Measurements from ENCODE around the gene PSMA3.

PSMA3 gene

GRCh38 chr14:58283730-58284129 is 39.1 kb downstream of the PSMA3 start:
- Histone ChIP-seq H3K9ac (ENCODE audit: low read length) (no peak overlapping the region), H2AK5ac (ENCODE audit: low read length, severe bottlenecking) (no peak overlapping the region), H2BK120ac (ENCODE audit: low read depth, low read length) (no peak overlapping the region), H3K27me3 (ENCODE audit: control insufficient read depth in 1 of 2, insufficient read depth in 1 of 2, low read length in 2 of 2) (no peaks in the 10 kb centered on the region), H2AFZ (ENCODE audit: low read depth, low read length) (no peak overlapping the region), H2BK12ac (ENCODE audit: low read length in 2 of 2) (no peak overlapping the region), H3K4me1 (ENCODE audit: control insufficient read depth, insufficient read depth, low read depth, low read length) (peaks cover 5% of the 10 kb centered on the region), H3K36me3 (ENCODE audit: control insufficient read depth in 1 of 2, insufficient read depth in 2 of 2, low read depth in 1 of 2, low read length in 2 of 2) (peaks cover 10 to 75% of the 10 kb centered on the region in 2 experiments), H3K4ac (ENCODE audit: low read depth in 1 of 2, low read length in 2 of 2) (no peak overlapping the region), H2BK5ac (ENCODE audit: low read depth, low read length, poor library complexity, severe bottlenecking) (no peak overlapping the region), H3K4me2 (ENCODE audit: low read length, poor library complexity, severe bottlenecking) (no peak overlapping the region), H3K18ac (ENCODE audit: low read depth in 1 of 2, low read length in 2 of 2) (no peak overlapping the region), H3K4me3 (ENCODE audit: insufficient read depth in 1 of 2, low read depth in 1 of 2, low read length in 2 of 2) (no peak overlapping the region), H3K79me1 (replicated peaks; ENCODE audit: low read length, poor library complexity, severe bottlenecking) (peaks cover 5% of the 10 kb centered on the region), H3K9me3 (ENCODE audit: control insufficient read depth, low read length) (no peaks in the 10 kb centered on the region), H4K91ac (ENCODE audit: low read length) (no peak overlapping the region), H2BK15ac (ENCODE audit: low read depth, poor library complexity, severe bottlenecking) (no peak overlapping the region), H3K27ac (ENCODE audit: low read length, poor library complexity, severe bottlenecking) (no peak overlapping the region), H3K23ac (ENCODE audit: low read length in 2 of 2) (no peak overlapping the region), H4K8ac (ENCODE audit: low read length) (no peak overlapping the region), H3K14ac (ENCODE audit: low read length in 2 of 2) (no peak overlapping the region)
- no peak for DNase-seq

GRCh38 chr14:58285132-58285531 is 40.5 kb downstream of the PSMA3 start:
- H2AK5ac ChIP-seq (ENCODE audit: low read length, severe bottlenecking), result no peak overlapping the region
- no peak overlapping the region for H2BK12ac ChIP-seq (ENCODE audit: low read length in 2 of 2)
- H3K4me2 ChIP-seq (ENCODE audit: low read length, poor library complexity, severe bottlenecking), result no peak overlapping the region
- no peak overlapping the region for H3K18ac ChIP-seq (ENCODE audit: low read depth in 1 of 2, low read length in 2 of 2)
- no peak overlapping the region for H4K91ac ChIP-seq (ENCODE audit: low read length)
- no peak overlapping the region for H4K8ac ChIP-seq (ENCODE audit: low read length)
- no peak overlapping the region for H3K23ac ChIP-seq (ENCODE audit: low read length in 2 of 2)
- no peak overlapping the region for H3K9ac ChIP-seq (ENCODE audit: low read length)
- no peaks in the 10 kb centered on the region for H3K9me3 ChIP-seq (ENCODE audit: control insufficient read depth, low read length)
- H3K27me3 ChIP-seq (ENCODE audit: control insufficient read depth in 1 of 2, insufficient read depth in 1 of 2, low read length in 2 of 2), result no peaks in the 10 kb centered on the region
- peaks cover 3% of the 10 kb centered on the region for H3K4me1 ChIP-seq (ENCODE audit: control insufficient read depth, insufficient read depth, low read depth, low read length)
- DNase-seq, result no peak
- WGBS, result 98% methylated on average over 3 of the region's 4 CpGs
- no peak overlapping the region for H3K4me3 ChIP-seq (ENCODE audit: insufficient read depth in 1 of 2, low read depth in 1 of 2, low read length in 2 of 2)
- H2BK15ac ChIP-seq (ENCODE audit: low read depth, poor library complexity, severe bottlenecking), result no peak overlapping the region
- no peak overlapping the region for H3K27ac ChIP-seq (ENCODE audit: low read length, poor library complexity, severe bottlenecking)
- H3K36me3 ChIP-seq (ENCODE audit: control insufficient read depth in 1 of 2, insufficient read depth in 2 of 2, low read depth in 1 of 2, low read length in 2 of 2), result peaks cover 11 to 77% of the 10 kb centered on the region in 2 experiments
- peaks cover 7% of the 10 kb centered on the region for H3K79me1 ChIP-seq (replicated peaks; ENCODE audit: low read length, poor library complexity, severe bottlenecking)
- H2AFZ ChIP-seq (ENCODE audit: low read depth, low read length), result no peak overlapping the region
- H3K4ac ChIP-seq (ENCODE audit: low read depth in 1 of 2, low read length in 2 of 2), result no peak overlapping the region
- no peak overlapping the region for H2BK120ac ChIP-seq (ENCODE audit: low read depth, low read length)
- no peak overlapping the region for H2BK5ac ChIP-seq (ENCODE audit: low read depth, low read length, poor library complexity, severe bottlenecking)
- no peak overlapping the region for H3K14ac ChIP-seq (ENCODE audit: low read length in 2 of 2)

- 91% methylated on average over 3 of the region's 3 CpGs for WGBS
- no peak overlapping the region for H3K27ac ChIP-seq (ENCODE audit: low read length, poor library complexity, severe bottlenecking)
- peaks cover 15 to 97% of the 10 kb centered on the region in 2 experiments for H3K36me3 ChIP-seq (ENCODE audit: control insufficient read depth in 1 of 2, insufficient read depth in 2 of 2, low read depth in 1 of 2, low read length in 2 of 2)
- no peak overlapping the region for H4K8ac ChIP-seq (ENCODE audit: low read length)
- no peak overlapping the region for H2BK12ac ChIP-seq (ENCODE audit: low read length in 2 of 2)
- H3K4ac ChIP-seq (ENCODE audit: low read depth in 1 of 2, low read length in 2 of 2), result no peak overlapping the region
- H3K4me2 ChIP-seq (ENCODE audit: low read length, poor library complexity, severe bottlenecking), result no peak overlapping the region
- H3K4me1 ChIP-seq (ENCODE audit: control insufficient read depth, insufficient read depth, low read depth, low read length), result no peaks in the 10 kb centered on the region
- DNase-seq, result no peak
- H3K27me3 ChIP-seq (ENCODE audit: control insufficient read depth in 1 of 2, insufficient read depth in 1 of 2, low read length in 2 of 2), result no peaks in the 10 kb centered on the region
- H3K18ac ChIP-seq (ENCODE audit: low read depth in 1 of 2, low read length in 2 of 2), result no peak overlapping the region
- H3K9ac ChIP-seq (ENCODE audit: low read length), result no peak overlapping the region
- no peaks in the 10 kb centered on the region for H3K9me3 ChIP-seq (ENCODE audit: control insufficient read depth, low read length)
- H2AFZ ChIP-seq (ENCODE audit: low read depth, low read length), result no peak overlapping the region
- H4K91ac ChIP-seq (ENCODE audit: low read length), result no peak overlapping the region
- peaks cover 7% of the 10 kb centered on the region for H3K79me1 ChIP-seq (replicated peaks; ENCODE audit: low read length, poor library complexity, severe bottlenecking)
- no peak overlapping the region for H2BK15ac ChIP-seq (ENCODE audit: low read depth, poor library complexity, severe bottlenecking)
- H2BK120ac ChIP-seq (ENCODE audit: low read depth, low read length), result no peak overlapping the region
- H3K14ac ChIP-seq (ENCODE audit: low read length in 2 of 2), result no peak overlapping the region
- no peak overlapping the region for H2AK5ac ChIP-seq (ENCODE audit: low read length, severe bottlenecking)
- H2BK5ac ChIP-seq (ENCODE audit: low read depth, low read length, poor library complexity, severe bottlenecking), result no peak overlapping the region
- no peak overlapping the region for H3K23ac ChIP-seq (ENCODE audit: low read length in 2 of 2)
- no peak overlapping the region for H3K4me3 ChIP-seq (ENCODE audit: insufficient read depth in 1 of 2, low read depth in 1 of 2, low read length in 2 of 2)
Measured at GRCh38 chr14:58287607-58288042, 43.0 kb downstream of the PSMA3 start.

GRCh38 chr14:58288106-58288792 is 43.6 kb downstream of the PSMA3 start:
- no peaks in the 10 kb centered on the region for H3K9me3 ChIP-seq (ENCODE audit: control insufficient read depth, low read length)
- no peaks in the 10 kb centered on the region for H3K4me1 ChIP-seq (ENCODE audit: control insufficient read depth, insufficient read depth, low read depth, low read length)
- no peak overlapping the region for H3K4ac ChIP-seq (ENCODE audit: low read depth in 1 of 2, low read length in 2 of 2)
- no peak for DNase-seq
- no peak overlapping the region for H2BK120ac ChIP-seq (ENCODE audit: low read depth, low read length)
- H3K27ac ChIP-seq (ENCODE audit: low read length, poor library complexity, severe bottlenecking), result no peak overlapping the region
- no peak overlapping the region for H3K14ac ChIP-seq (ENCODE audit: low read length in 2 of 2)
- peaks cover 15 to 97% of the 10 kb centered on the region in 2 experiments for H3K36me3 ChIP-seq (ENCODE audit: control insufficient read depth in 1 of 2, insufficient read depth in 2 of 2, low read depth in 1 of 2, low read length in 2 of 2)
- H4K91ac ChIP-seq (ENCODE audit: low read length), result no peak overlapping the region
- no peak overlapping the region for H3K23ac ChIP-seq (ENCODE audit: low read length in 2 of 2)
- 67% methylated on average over 3 of the region's 3 CpGs for WGBS
- no peak overlapping the region for H2BK12ac ChIP-seq (ENCODE audit: low read length in 2 of 2)
- no peak overlapping the region for H2AK5ac ChIP-seq (ENCODE audit: low read length, severe bottlenecking)
- H3K18ac ChIP-seq (ENCODE audit: low read depth in 1 of 2, low read length in 2 of 2), result no peak overlapping the region
- H4K8ac ChIP-seq (ENCODE audit: low read length), result no peak overlapping the region
- H2AFZ ChIP-seq (ENCODE audit: low read depth, low read length), result no peak overlapping the region
- H3K4me3 ChIP-seq (ENCODE audit: insufficient read depth in 1 of 2, low read depth in 1 of 2, low read length in 2 of 2), result no peak overlapping the region
- H2BK5ac ChIP-seq (ENCODE audit: low read depth, low read length, poor library complexity, severe bottlenecking), result no peak overlapping the region
- no peak overlapping the region for H3K4me2 ChIP-seq (ENCODE audit: low read length, poor library complexity, severe bottlenecking)
- no peak overlapping the region for H3K9ac ChIP-seq (ENCODE audit: low read length)
- no peaks in the 10 kb centered on the region for H3K27me3 ChIP-seq (ENCODE audit: control insufficient read depth in 1 of 2, insufficient read depth in 1 of 2, low read length in 2 of 2)
- peaks cover 7% of the 10 kb centered on the region for H3K79me1 ChIP-seq (replicated peaks; ENCODE audit: low read length, poor library complexity, severe bottlenecking)
- no peak overlapping the region for H2BK15ac ChIP-seq (ENCODE audit: low read depth, poor library complexity, severe bottlenecking)
